ENCODE data around the gene SLC38A2. TPM values are rescaled to one million over a fixed set of nuclear protein-coding genes. Genes with fewer than 3 reads are reported as not detected.

The SLC38A2 gene
- total RNA-seq, 1 donor from 2014 or later = 348 TPM

GRCh38 chr12:46380881-46381280, 8.3 kb upstream of the SLC38A2 start:
- Mint-ChIP-seq H3K9me3 (no peaks in the 10 kb centered on the region), H3K4me1 (peaks cover 21% of the 10 kb centered on the region), H3K27ac (no peak overlapping the region), H3K4me3 (no peak overlapping the region), H3K36me3 (no peaks in the 10 kb centered on the region), H3K27me3 (ENCODE audit: insufficient read depth, low read depth) (peaks cover 20% of the 10 kb centered on the region)
- H3K27ac ChIP-seq = no peak overlapping the region
- no peak overlapping the region for H2AFZ ChIP-seq (replicated peaks)
- peaks cover 23% of the 10 kb centered on the region for H3K4me1 ChIP-seq
- peaks cover 22% of the 10 kb centered on the region for H3K79me2 ChIP-seq (ENCODE audit: low read depth)
- no peaks in the 10 kb centered on the region for H4K20me1 ChIP-seq (ENCODE audit: low read depth)
- H3K36me3 ChIP-seq = no peaks in the 10 kb centered on the region
- no peaks in the 10 kb centered on the region for H3K9me3 ChIP-seq (ENCODE audit: low read depth)
- DNase-seq (ENCODE audit: low spot score) = no peak
- H3K27me3 ChIP-seq = no peaks in the 10 kb centered on the region
- H3K4me3 ChIP-seq = no peak overlapping the region
- H3K4me2 ChIP-seq = no peak overlapping the region
- no peak for TF ChIP-seq EZH2 (IDR thresholded peaks at IDR 0.05)
- TF ChIP-seq CTCF (IDR thresholded peaks at IDR 0.05) = no peak
- no peak for TF ChIP-seq EZH2phosphoT487 (IDR thresholded peaks at IDR 0.05)
- peaks cover 26% of the 10 kb centered on the region for H3F3A ChIP-seq (ENCODE audit: low read depth)
- no peak overlapping the region for H3K9ac ChIP-seq

DNA sequence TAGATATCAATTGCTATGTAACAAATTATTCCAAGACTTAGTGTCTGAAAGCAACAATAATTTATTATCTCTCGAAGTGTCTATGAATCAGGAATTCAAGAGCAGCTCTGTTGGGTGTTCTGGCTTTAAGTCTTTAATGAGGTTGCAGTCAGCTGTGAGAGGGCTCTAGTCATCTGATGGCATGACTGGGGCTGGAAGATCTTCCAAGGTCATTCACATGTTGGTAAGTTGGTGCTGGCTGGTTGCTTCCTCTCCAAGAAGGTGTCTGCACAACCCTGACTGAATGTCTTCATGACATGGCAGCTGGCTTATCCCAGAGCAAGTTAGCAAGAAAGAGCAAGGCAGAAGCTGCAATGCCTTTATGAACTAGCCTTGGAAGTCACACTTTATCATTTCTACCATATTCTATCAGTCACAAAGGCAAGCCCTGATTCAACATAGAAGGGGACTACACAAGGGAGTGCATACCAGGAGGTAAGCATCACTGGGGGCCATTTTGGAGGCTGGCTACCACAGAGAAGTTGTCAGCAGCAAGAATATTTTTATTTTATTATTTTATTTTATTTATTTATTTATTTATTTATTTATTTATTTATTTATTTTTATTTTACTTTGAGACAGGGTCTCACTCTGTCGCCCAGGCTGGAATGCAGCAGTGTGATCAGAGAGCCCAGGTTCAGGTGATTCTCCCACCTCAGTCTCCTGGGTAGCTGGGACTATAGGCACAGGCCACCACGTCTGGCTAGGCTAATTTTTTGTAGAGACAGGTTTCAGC, 7.6 kb upstream of the SLC38A2 start:
- H3K4me3 Mint-ChIP-seq = no peak overlapping the region
- Histone ChIP-seq H4K20me1 (ENCODE audit: low read depth) (no peaks in the 10 kb centered on the region), H3K9ac (no peak overlapping the region), H3K4me3 (no peak overlapping the region), H3K27me3 (no peaks in the 10 kb centered on the region), H3K9me3 (ENCODE audit: low read depth) (no peaks in the 10 kb centered on the region), H3K27ac (no peak overlapping the region), H3K4me1 (peaks cover 17% of the 10 kb centered on the region), H2AFZ (replicated peaks) (no peak overlapping the region), H3K79me2 (ENCODE audit: low read depth) (peaks cover 16% of the 10 kb centered on the region), H3K36me3 (no peaks in the 10 kb centered on the region), H3K4me2 (no peak overlapping the region), H3F3A (ENCODE audit: low read depth) (peaks cover 21% of the 10 kb centered on the region)
- H3K27ac Mint-ChIP-seq = no peak overlapping the region
- no peak for DNase-seq (ENCODE audit: low spot score)
- TF ChIP-seq EZH2phosphoT487 (IDR thresholded peaks at IDR 0.05) (no peak), CTCF (IDR thresholded peaks at IDR 0.05) (no peak), EZH2 (IDR thresholded peaks at IDR 0.05) (no peak)
- H3K27me3 Mint-ChIP-seq (ENCODE audit: insufficient read depth, low read depth) = peaks cover 20% of the 10 kb centered on the region
- no peaks in the 10 kb centered on the region for H3K36me3 Mint-ChIP-seq
- H3K4me1 Mint-ChIP-seq = peaks cover 14% of the 10 kb centered on the region
- no peaks in the 10 kb centered on the region for H3K9me3 Mint-ChIP-seq

- peaks cover 9% of the 10 kb centered on the region for H3K4me1 Mint-ChIP-seq
These were observed 6.8 kb upstream of the SLC38A2 start for GRCh38 chr12:46379352-46379751.

More at GRCh38 chr12:46379352-46379751, 6.8 kb upstream of the SLC38A2 start:
- no peak for DNase-seq (ENCODE audit: low spot score)
- H3K36me3 Mint-ChIP-seq = no peaks in the 10 kb centered on the region
- peaks cover 8% of the 10 kb centered on the region for H3K79me2 ChIP-seq (ENCODE audit: low read depth)
- H3F3A ChIP-seq (ENCODE audit: low read depth) = peaks cover 19% of the 10 kb centered on the region
- H3K4me1 ChIP-seq = peaks cover 10% of the 10 kb centered on the region
- no peak overlapping the region for H2AFZ ChIP-seq (replicated peaks)
- no peak overlapping the region for H3K27ac ChIP-seq
- H3K9me3 ChIP-seq (ENCODE audit: low read depth) = no peaks in the 10 kb centered on the region
- H4K20me1 ChIP-seq (ENCODE audit: low read depth) = no peaks in the 10 kb centered on the region
- no peaks in the 10 kb centered on the region for H3K9me3 Mint-ChIP-seq
- no peak overlapping the region for H3K9ac ChIP-seq
- H3K4me3 Mint-ChIP-seq = no peak overlapping the region
- no peak overlapping the region for H3K4me3 ChIP-seq
- peaks cover under 1% of the 10 kb centered on the region for H3K27me3 ChIP-seq
- no peak overlapping the region for H3K4me2 ChIP-seq
- H3K27ac Mint-ChIP-seq = no peak overlapping the region
- H3K27me3 Mint-ChIP-seq (ENCODE audit: insufficient read depth, low read depth) = peaks cover 25% of the 10 kb centered on the region
- no peak for TF ChIP-seq EZH2 (IDR thresholded peaks at IDR 0.05)
- no peak for TF ChIP-seq EZH2phosphoT487 (IDR thresholded peaks at IDR 0.05)
- no peak for TF ChIP-seq CTCF (IDR thresholded peaks at IDR 0.05)
- H3K36me3 ChIP-seq = no peaks in the 10 kb centered on the region

All from neural progenitor cell (in vitro differentiated cells).